ENCODE results near the gene TALDO1. TPM values are rescaled to one million over a fixed set of nuclear protein-coding genes. Genes with fewer than 3 reads are reported as not detected.

Gene TALDO1
- total RNA-seq, 1 experiment from 2014 or later = 314 TPM

GRCh38 chr11:810040-810567 is 62.8 kb downstream of the TALDO1 start:
- Mint-ChIP-seq H3K4me3 (peak overlapping the region; percentile 92), H3K27ac (peak overlapping the region; percentile 68; the same call in 1 of the 2 replicates), H3K4me1 (peaks cover 39% of the 10 kb centered on the region), H3K9me3 (no peaks in the 10 kb centered on the region), H3K27me3 (ENCODE audit: low read depth) (no peaks in the 10 kb centered on the region), H3K36me3 (peaks cover 28% of the 10 kb centered on the region)
- ATAC-seq (no peak), DNase-seq (ENCODE audit: low spot score) (no peak)
- ChIA-PET CTCF (interaction anchor here (1.6 to 2.2 kb wide), 3 partner anchors 27 to 38 kb away, joined by 6 to 13 read pairs (median 7); no protein-coding TSS in a partner anchor), POLR2A (interaction anchor here (0.6 to 2.0 kb wide), 6 partner anchors 9 to 25 kb away, joined by 3 to 18 read pairs (median 4); partner anchors contain the start of genes CD151, CRACR2B and PNPLA2)
- TF ChIP-seq HMGXB4 (CRISPR knock-in tag; IDR thresholded peaks at IDR 0.05) (no peak), ZNF281 (CRISPR knock-in tag; IDR thresholded peaks at IDR 0.05) (no peak), SMAD4 (CRISPR knock-in tag; IDR thresholded peaks at IDR 0.05) (no peak), KAT7 (CRISPR knock-in tag; IDR thresholded peaks at IDR 0.05; ENCODE audit: borderline replicate concordance) (0 out of 2 replicates have a peak, but pooled peaks have one; percentile 26), HMGA2 (CRISPR knock-in tag; IDR thresholded peaks at IDR 0.05) (no peak), FOXP4 (CRISPR knock-in tag; IDR thresholded peaks at IDR 0.05) (peak; percentile 90), ZNF219 (CRISPR knock-in tag; IDR thresholded peaks at IDR 0.05; ENCODE audit: borderline replicate concordance) (0 out of 2 replicates have a peak, but pooled peaks have one; percentile 16), FOXK1 (CRISPR knock-in tag; IDR thresholded peaks at IDR 0.05) (0 out of 2 replicates have a peak, but pooled peaks have one; percentile 13), ETV6 (CRISPR knock-in tag; IDR thresholded peaks at IDR 0.05) (peak; percentile 87; the same call in 1 of the 2 replicates), ZBTB21 (CRISPR knock-in tag; IDR thresholded peaks at IDR 0.05; ENCODE audit: borderline replicate concordance) (no peak), ARID4B (CRISPR knock-in tag; IDR thresholded peaks at IDR 0.05; ENCODE audit: borderline replicate concordance) (peak; percentile 23; the same call in 1 of the 2 replicates), ZNF512 (CRISPR knock-in tag; IDR thresholded peaks at IDR 0.05; ENCODE audit: borderline replicate concordance) (no peak), CBFB (CRISPR knock-in tag; IDR thresholded peaks at IDR 0.05; ENCODE audit: low read depth) (no peak; the same call in 1 of the 2 replicates), ATF1 (CRISPR knock-in tag; IDR thresholded peaks at IDR 0.05) (no peak), TP53 (CRISPR knock-in tag; IDR thresholded peaks at IDR 0.05) (no peak), TEAD4 (CRISPR knock-in tag; IDR thresholded peaks at IDR 0.05) (peak; percentile 52), NR2C2 (CRISPR knock-in tag; IDR thresholded peaks at IDR 0.05) (no peak), IRF1 (CRISPR knock-in tag; IDR thresholded peaks at IDR 0.05) (peak; percentile 71; the same call in 1 of the 2 replicates), JUN (CRISPR knock-in tag; IDR thresholded peaks at IDR 0.05) (peak; percentile 45; the same call in 1 of the 2 replicates), ERG (CRISPR knock-in tag; IDR thresholded peaks at IDR 0.05) (0 out of 2 replicates have a peak, but pooled peaks have one; percentile 17)

All from WTC11 (cell line).